Measurements from ENCODE around the gene FGFBP3.
"Not testable (repeated sequence)": the region's sequence is repeated elsewhere in the genome, so short reads cannot be mapped to it uniquely, and the experiment has no call there.

FGFBP3 gene

GRCh38 chr10:91901784-91902677 is 7.3 kb downstream of the FGFBP3 start:
- DNase-seq, result peak; percentile 68

GRCh38 chr10:91897421-91897820 is 11.9 kb downstream of the FGFBP3 start:
- DNase-seq, result no peak

DNA sequence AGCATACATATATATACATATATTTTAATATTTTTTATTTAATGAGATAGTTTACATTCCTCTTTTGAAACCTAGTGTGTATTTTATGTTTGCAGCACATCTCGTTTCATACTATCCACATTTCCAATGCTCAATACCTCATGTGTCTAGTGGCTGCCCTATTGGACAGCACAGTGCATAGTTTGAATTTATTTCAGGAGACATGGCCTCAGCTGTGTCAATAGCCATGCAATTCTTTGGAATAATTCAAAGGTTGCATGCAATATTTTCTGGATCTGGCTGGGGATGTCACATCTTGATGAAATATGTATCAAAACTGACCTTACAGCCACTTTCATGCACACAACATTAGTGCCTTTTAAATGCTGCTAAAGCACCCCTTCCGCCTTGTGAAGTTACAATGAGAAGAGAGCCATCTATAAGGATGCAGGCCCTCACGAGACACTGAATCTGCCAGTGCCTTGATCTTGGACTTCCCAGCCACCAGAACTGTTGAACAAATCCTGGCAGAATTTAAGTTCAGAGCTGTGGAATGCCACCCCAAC is 13.0 kb downstream of the FGFBP3 start:
- no peak for DNase-seq

GRCh38 chr10:91894261-91894685 is 15.0 kb downstream of the FGFBP3 start:
- DNase-seq, result not testable (repeated sequence)

DNA sequence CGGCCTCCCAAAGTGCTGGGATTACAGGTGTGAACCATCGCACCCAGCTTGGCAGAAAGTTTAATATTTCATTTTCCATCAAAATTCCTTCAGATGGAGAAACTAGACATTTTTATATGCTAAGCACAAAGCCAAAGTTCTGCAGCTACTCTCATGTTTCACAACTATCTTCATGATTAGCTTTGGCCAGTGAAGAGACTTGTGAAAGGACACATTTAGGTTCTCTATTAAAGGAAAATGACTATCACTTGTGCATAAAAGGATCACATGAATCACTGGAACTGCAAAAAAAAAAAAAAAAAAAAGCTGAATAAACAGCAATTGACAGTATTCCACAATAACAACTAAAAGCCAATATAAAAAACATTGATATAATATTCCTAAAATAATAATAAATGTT is 16.2 kb downstream of the FGFBP3 start:
- no peak for DNase-seq

DNA sequence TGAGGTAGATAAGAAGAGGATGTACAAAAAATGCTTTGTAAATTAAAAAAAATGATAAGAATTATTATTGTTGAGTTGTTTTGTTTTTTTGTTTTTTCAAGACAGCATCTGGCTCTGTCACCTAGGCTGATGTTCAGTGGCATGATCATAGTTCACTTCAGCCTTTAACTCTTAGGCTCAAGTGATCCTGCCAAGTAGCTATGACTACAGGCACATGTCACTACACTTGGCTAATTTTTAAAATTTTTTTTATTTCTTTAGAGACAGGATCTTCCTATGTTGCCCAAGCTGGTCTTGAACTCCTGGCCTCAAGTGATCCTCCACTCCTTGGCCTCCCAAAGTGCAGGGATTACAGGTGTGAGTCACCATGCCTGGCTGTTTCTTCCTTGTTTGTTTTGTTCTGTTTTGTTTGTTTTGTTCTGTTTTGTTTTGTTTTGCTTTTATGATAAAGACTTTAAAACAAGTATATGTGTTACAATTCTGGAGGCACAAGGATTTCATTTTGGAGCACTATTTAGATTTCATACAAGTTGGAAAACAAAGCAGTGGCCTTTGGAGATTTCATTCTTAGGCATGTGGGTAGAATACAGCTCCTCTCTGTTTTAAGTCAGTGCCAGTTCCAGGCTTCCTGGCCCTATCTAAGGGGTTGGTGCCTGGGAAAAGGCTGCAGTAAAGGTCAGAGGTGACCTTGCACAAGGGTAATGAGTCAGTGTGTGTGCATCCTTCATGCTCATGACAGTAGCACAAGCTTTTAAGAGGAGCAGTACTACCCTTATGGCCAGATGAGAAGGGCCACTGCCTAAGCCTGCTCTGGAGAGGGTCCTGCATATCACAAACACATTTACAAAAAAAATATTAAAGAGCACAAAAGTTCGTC is 17.9 kb downstream of the FGFBP3 start:
- no peak for DNase-seq

- DNase-seq, result peak; percentile 70
Measured at GRCh38 chr10:91887272-91888076, 21.8 kb downstream of the FGFBP3 start.

DNA sequence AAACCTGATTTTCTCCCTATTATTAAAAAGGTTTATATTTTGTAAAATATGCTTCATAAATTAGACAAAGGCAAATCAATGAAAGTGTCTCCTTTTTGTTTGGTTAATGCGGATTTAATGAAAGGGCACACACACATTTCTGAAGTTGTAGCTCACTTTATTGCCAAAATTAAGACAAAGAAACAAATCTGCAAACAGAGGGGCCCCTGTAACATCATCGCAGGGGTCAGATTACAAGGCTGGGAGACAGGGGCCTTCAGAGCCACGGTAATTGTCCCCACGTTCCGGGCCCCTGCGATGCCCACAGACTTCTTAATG is 22.4 kb downstream of the FGFBP3 start:
- DNase-seq, result no peak

DNA sequence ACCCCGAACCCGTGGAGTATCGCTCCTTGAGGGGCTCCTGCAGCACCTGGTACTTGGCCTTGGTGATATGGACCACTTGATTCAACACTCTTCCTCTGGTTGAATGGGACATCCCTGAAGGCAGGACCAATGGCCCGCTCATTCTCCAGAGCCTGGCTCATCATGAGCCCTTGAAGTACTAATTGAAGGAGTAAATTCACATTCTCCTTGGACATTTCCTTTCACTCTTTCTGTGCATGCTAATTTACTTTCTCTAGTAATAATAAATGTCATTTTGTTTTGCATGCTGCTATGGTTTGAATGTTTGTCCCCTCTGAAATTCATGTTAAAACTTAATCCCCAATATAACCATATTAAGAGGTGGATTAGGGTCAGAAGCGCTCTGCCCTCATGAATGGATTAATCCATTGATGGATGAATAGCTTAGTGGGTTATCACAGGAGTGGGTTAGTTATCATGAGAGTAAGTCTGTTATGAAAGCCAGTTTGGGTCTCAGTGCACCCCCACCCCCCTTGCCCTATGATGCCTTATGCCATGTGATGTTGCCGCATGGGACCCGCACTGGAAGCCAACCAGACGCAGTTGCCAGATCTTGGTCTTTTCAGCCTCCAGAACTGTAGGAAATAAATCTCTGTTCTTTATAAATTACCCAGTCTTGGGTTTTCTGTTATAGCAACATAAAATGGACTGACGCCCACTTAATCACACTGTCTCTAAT is 23.8 kb downstream of the FGFBP3 start:
- DNase-seq, result no peak

- no peak for DNase-seq
Measured at GRCh38 chr10:91884536-91884935, 24.8 kb downstream of the FGFBP3 start.

- no peak for DNase-seq
Measured at GRCh38 chr10:91883549-91884444, 25.5 kb downstream of the FGFBP3 start.

- DNase-seq, result no peak
Measured at GRCh38 chr10:91880310-91880709, 29.0 kb downstream of the FGFBP3 start.

GRCh38 chr10:91879515-91880170 is 29.6 kb downstream of the FGFBP3 start:
- no peak for DNase-seq

- DNase-seq, result no peak
Measured at GRCh38 chr10:91875779-91876178, 33.5 kb downstream of the FGFBP3 start.

- DNase-seq, result no peak
Measured at GRCh38 chr10:91875156-91875555, 34.1 kb downstream of the FGFBP3 start.

GRCh38 chr10:91865562-91866081 is 43.7 kb downstream of the FGFBP3 start:
- no peak for DNase-seq

GRCh38 chr10:91864744-91865143 is 44.5 kb downstream of the FGFBP3 start:
- DNase-seq, result no peak

GRCh38 chr10:91864099-91864498 is 45.2 kb downstream of the FGFBP3 start:
- DNase-seq, result no peak

GRCh38 chr10:91860885-91861284 is 48.4 kb downstream of the FGFBP3 start:
- DNase-seq, result no peak

GRCh38 chr10:91856637-91857036 is 52.6 kb downstream of the FGFBP3 start:
- no peak for DNase-seq

All from activated effector memory CD4-positive, alpha-beta T cell treated with anti-CD3 and anti-CD28 coated beads, Interleukin-2, amount 50 U/mL, for 16 hours (primary cell).